Caco-2 (cell line): ENCODE measurements around the gene ERI3. TPM values are rescaled to one million over a fixed set of nuclear protein-coding genes. Genes with fewer than 3 reads are reported as not detected.

Source experiments
- BruUV-seq: library from RNA; stranded (reverse); fragments of 400-500 nt; replicated peaks from 2 replicates; lab custom pipeline; 2021; lab: Mats Ljungman, UMichigan
- CTCF ChIA-PET: fragments of 300-600 bp; sonication (Branson Sonifier 250); formaldehyde crosslinking; loops from one replicate; lab custom pipeline; 2022; ENCODE audit warnings: antibody characterized with exemption; lab: Charles Lee
- POLR2A ChIA-PET: fragments of 300-600 bp; sonication (Branson Sonifier 250); formaldehyde crosslinking; loops from one replicate; lab custom pipeline; 2022; ENCODE audit warnings: antibody characterized with exemption; lab: Charles Lee
- DNase-seq, 2 experiments: peaks; one replicate each; pipeline versions ENCODE4 v3.0.0 to v3.0.0-alpha.2; 2020 to 2022
- H3K27me3 ChIP-seq: replicated peaks from 2 replicates; pipeline ENCODE4 v1.6.0; 2011; ENCODE audit warnings: low read length; ENCODE audit not compliant: control insufficient read depth, insufficient read depth
- H3K36me3 ChIP-seq: 2 replicates; pipeline ENCODE4 v1.5.1; 2011; ENCODE audit warnings: low read length; ENCODE audit not compliant: control insufficient read depth, insufficient read depth
- H3K4me1 ChIP-seq: fragments of 250-450 bp; sonication (Bioruptor Pico); 2 replicates; pipeline ENCODE4 v1.5.1; 2020; ENCODE audit warnings: mild to moderate bottlenecking
- H3K4me3 ChIP-seq: 2 replicates; pipeline ENCODE4 v1.5.1; 2011; ENCODE audit warnings: low read depth, mild to moderate bottlenecking, control low read depth, low read length
- H3K9me3 ChIP-seq: fragments of 250-450 bp; sonication (Bioruptor Pico); 2 replicates; pipeline ENCODE4 v1.5.1; 2020; ENCODE audit warnings: mild to moderate bottlenecking, moderate library complexity
- H3K27ac Mint-ChIP-seq: one replicate; pipeline ENCODE4 v1.8.0; 2022; ENCODE audit warnings: mixed read lengths; ENCODE audit not compliant: unreplicated experiment
- H3K27me3 Mint-ChIP-seq: one replicate; pipeline ENCODE4 v1.8.0; 2022; ENCODE audit warnings: mixed read lengths; ENCODE audit not compliant: insufficient read depth, unreplicated experiment
- H3K36me3 Mint-ChIP-seq: one replicate; pipeline ENCODE4 v1.8.0; 2022; ENCODE audit warnings: mild to moderate bottlenecking, mixed read lengths; ENCODE audit not compliant: insufficient read depth, unreplicated experiment
- H3K4me1 Mint-ChIP-seq: one replicate; pipeline ENCODE4 v1.8.0; 2022; ENCODE audit warnings: low read depth, mixed read lengths; ENCODE audit not compliant: unreplicated experiment
- H3K4me3 Mint-ChIP-seq: one replicate; pipeline ENCODE4 v1.8.0; 2022; ENCODE audit warnings: mild to moderate bottlenecking, moderate library complexity, mixed read lengths; ENCODE audit not compliant: unreplicated experiment
- H3K9me3 Mint-ChIP-seq: one replicate; pipeline ENCODE4 v1.8.0; 2022; ENCODE audit warnings: mixed read lengths; ENCODE audit not compliant: unreplicated experiment
- CTCF ChIP-seq, 2 experiments: fragments of 200-600 bp in 1 of 2; IDR thresholded peaks; 1 replicate in 1 of 2; 2 replicates in 1 of 2; pipeline versions ENCODE4 v1.5.1 to v1.8.0; 2011 to 2022; ENCODE audit warnings: antibody characterized with exemption in 1 of 2, control low read depth in 1 of 2, inconsistent platforms in 1 of 2, low read depth in 1 of 2, low read length in 1 of 2, mild to moderate bottlenecking in 1 of 2, moderate library complexity in 1 of 2; ENCODE audit not compliant: insufficient read depth in 1 of 2, severe bottlenecking in 1 of 2, unreplicated experiment in 1 of 2
- intact Hi-C: fragments of 100-400 bp; cut with micrococcal nuclease; formaldehyde crosslinking; loops from one replicate; pipeline ENCODE4 v1.10.0; 2022; ENCODE audit not compliant: unreplicated experiment
- total RNA-seq: library from RNA; stranded (reverse); gene quantifications from 2 replicates; pipeline ENCODE4 v1.2.3, GENCODE V29; 2022

Gene ERI3
- total RNA-seq, 1 experiment from 2014 or later, result 38.2 TPM

GRCh38 chr1:44239331-44239960, 115.6 kb downstream of the ERI3 start:
- no TSS peak for BruUV-seq
- intact Hi-C loops, result no loop called here
- H3K27ac Mint-ChIP-seq, result no peak overlapping the region
- no peak overlapping the region for H3K4me3 Mint-ChIP-seq
- Histone ChIP-seq H3K27me3 (no peaks in the 10 kb centered on the region), H3K9me3 (no peaks in the 10 kb centered on the region), H3K4me3 (no peak overlapping the region), H3K36me3 (0 out of 2 replicates have a peak, but pooled peaks cover 1% of the 10 kb centered on the region), H3K4me1 (no peaks in the 10 kb centered on the region)
- H3K4me1 Mint-ChIP-seq, result no peaks in the 10 kb centered on the region
- CTCF ChIA-PET, result no interaction called here
- no peak for DNase-seq
- TF ChIP-seq CTCF (IDR thresholded peaks at IDR 0.05; ENCODE audit: insufficient read depth in 1 of 2, low read depth in 1 of 2, low read length in 1 of 2, severe bottlenecking in 1 of 2, unreplicated experiment in 1 of 2), result no peak
- H3K9me3 Mint-ChIP-seq, result no peaks in the 10 kb centered on the region
- no peaks in the 10 kb centered on the region for H3K36me3 Mint-ChIP-seq
- H3K27me3 Mint-ChIP-seq, result no peaks in the 10 kb centered on the region
- POLR2A ChIA-PET, result no interaction called here

GRCh38 chr1:44238660-44239059, 116.4 kb downstream of the ERI3 start:
- Mint-ChIP-seq H3K4me1 (no peaks in the 10 kb centered on the region), H3K4me3 (no peak overlapping the region), H3K36me3 (no peaks in the 10 kb centered on the region), H3K27ac (no peak overlapping the region), H3K27me3 (no peaks in the 10 kb centered on the region), H3K9me3 (no peaks in the 10 kb centered on the region)
- TF ChIP-seq CTCF (IDR thresholded peaks at IDR 0.05; ENCODE audit: insufficient read depth in 1 of 2, low read depth in 1 of 2, low read length in 1 of 2, severe bottlenecking in 1 of 2, unreplicated experiment in 1 of 2), result no peak
- no peak for DNase-seq
- POLR2A ChIA-PET, result no interaction called here
- Histone ChIP-seq H3K36me3 (0 out of 2 replicates have a peak, but pooled peaks cover 1% of the 10 kb centered on the region), H3K4me3 (no peak overlapping the region), H3K27me3 (no peaks in the 10 kb centered on the region), H3K9me3 (no peaks in the 10 kb centered on the region), H3K4me1 (no peaks in the 10 kb centered on the region)
- intact Hi-C loops, result no loop called here
- BruUV-seq, result no TSS peak
- CTCF ChIA-PET, result no interaction called here

- H3K4me3 Mint-ChIP-seq, result no peak overlapping the region
- CTCF ChIA-PET, result interaction anchor here (1.1 kb wide), 1 partner anchor 15 kb away, joined by 3 read pairs; no protein-coding TSS in a partner anchor
- no peaks in the 10 kb centered on the region for H3K36me3 Mint-ChIP-seq
- H3K27me3 Mint-ChIP-seq, result no peaks in the 10 kb centered on the region
- intact Hi-C loops, result no loop called here
- no peaks in the 10 kb centered on the region for H3K27me3 ChIP-seq
- no peaks in the 10 kb centered on the region for H3K4me1 ChIP-seq
- H3K36me3 ChIP-seq, result 0 out of 2 replicates have a peak, but pooled peaks cover 1% of the 10 kb centered on the region
- no peak for DNase-seq
- H3K4me1 Mint-ChIP-seq, result no peaks in the 10 kb centered on the region
- no peaks in the 10 kb centered on the region for H3K9me3 Mint-ChIP-seq
- H3K9me3 ChIP-seq, result no peaks in the 10 kb centered on the region
- POLR2A ChIA-PET, result no interaction called here
- no peak overlapping the region for H3K4me3 ChIP-seq
- no TSS peak for BruUV-seq
- H3K27ac Mint-ChIP-seq, result no peak overlapping the region
- peak in 1 of 2 experiments; percentile 19 for TF ChIP-seq CTCF (IDR thresholded peaks at IDR 0.05; ENCODE audit: insufficient read depth in 1 of 2, low read depth in 1 of 2, low read length in 1 of 2, severe bottlenecking in 1 of 2, unreplicated experiment in 1 of 2)
Measured at GRCh38 chr1:44237721-44238457, 117.2 kb downstream of the ERI3 start.
